Tongue (tissue), 2 donors: ENCODE results near the gene ARNT2. TPM values are rescaled to one million over a fixed set of nuclear protein-coding genes. Genes with fewer than 3 reads are reported as not detected.
A peak's percentile ranks its signal among the peaks of the same experiment; 100 is the strongest.

Experiments
- DNase-seq: peaks from one replicate; pipeline ENCODE4 v3.0.0-alpha.2; 2015
- total RNA-seq: library from RNA; depleted of rRNA; stranded (reverse); fragments of >200 nt; gene quantifications from one replicate; pipeline ENCODE4 v1.2.3, GENCODE V29; 2014

Gene ARNT2
- total RNA-seq, 1 donor from 2014 or later = 6.9 TPM

- no peak for DNase-seq
Observed at GRCh38 chr15:80442728-80443403, 38.7 kb downstream of the ARNT2 start.

GRCh38 chr15:80444680-80445251 is 40.6 kb downstream of the ARNT2 start:
- no peak for DNase-seq

GRCh38 chr15:80445300-80446041 is 41.3 kb downstream of the ARNT2 start:
- no peak for DNase-seq

- DNase-seq = no peak
Observed at GRCh38 chr15:80447077-80447476, 42.9 kb downstream of the ARNT2 start.

GRCh38 chr15:80449825-80450224 is 45.6 kb downstream of the ARNT2 start:
- DNase-seq = no peak

GRCh38 chr15:80450811-80451321 is 46.7 kb downstream of the ARNT2 start:
- DNase-seq = no peak

GRCh38 chr15:80452166-80452565 is 48.0 kb downstream of the ARNT2 start:
- no peak for DNase-seq

GRCh38 chr15:80455051-80455648 is 51.0 kb downstream of the ARNT2 start:
- DNase-seq = no peak

GRCh38 chr15:80455668-80456442 is 51.7 kb downstream of the ARNT2 start:
- peak; percentile 88 for DNase-seq

GRCh38 chr15:80456517-80457492 is 52.6 kb downstream of the ARNT2 start:
- peak; percentile 38 for DNase-seq

GRCh38 chr15:80457896-80458295 is 53.7 kb downstream of the ARNT2 start:
- no peak for DNase-seq

GRCh38 chr15:80458580-80458979 is 54.4 kb downstream of the ARNT2 start:
- no peak for DNase-seq

- DNase-seq = no peak
Observed at GRCh38 chr15:80459380-80459779, 55.2 kb downstream of the ARNT2 start.

- DNase-seq = no peak
Observed at GRCh38 chr15:80459818-80460217, 55.6 kb downstream of the ARNT2 start.

- peak; percentile 95 for DNase-seq
Observed at GRCh38 chr15:80461356-80462095, 57.3 kb downstream of the ARNT2 start.

GRCh38 chr15:80462111-80462510 is 57.9 kb downstream of the ARNT2 start:
- DNase-seq = no peak

- no peak for DNase-seq
Observed at GRCh38 chr15:80462836-80463512, 58.8 kb downstream of the ARNT2 start.

- no peak for DNase-seq
Observed at GRCh38 chr15:80464951-80465625, 60.9 kb downstream of the ARNT2 start.

GRCh38 chr15:80465626-80466005 is 61.4 kb downstream of the ARNT2 start:
- no peak for DNase-seq
